Measurements from ENCODE around the gene SMOC2.

Gene SMOC2

GRCh38 chr6:168442646-168443045, 1.7 kb downstream of the SMOC2 start:
- no peak for DNase-seq (ENCODE audit: low read depth, low spot score)

- DNase-seq (ENCODE audit: low read depth, low spot score) = no peak
These were observed 6.3 kb downstream of the SMOC2 start for GRCh38 chr6:168447282-168447681.

- DNase-seq (ENCODE audit: low read depth, low spot score) = no peak
These were observed 6.7 kb downstream of the SMOC2 start for GRCh38 chr6:168447700-168448099.

- no peak for DNase-seq (ENCODE audit: low read depth, low spot score)
These were observed 7.4 kb downstream of the SMOC2 start for GRCh38 chr6:168448243-168448855.

- DNase-seq (ENCODE audit: low read depth, low spot score) = no peak
These were observed 9.9 kb downstream of the SMOC2 start for GRCh38 chr6:168450917-168451316.

GRCh38 chr6:168451805-168452517, 11.0 kb downstream of the SMOC2 start:
- DNase-seq (ENCODE audit: low read depth, low spot score) = no peak

GRCh38 chr6:168452685-168453377, 11.8 kb downstream of the SMOC2 start:
- DNase-seq (ENCODE audit: low read depth, low spot score) = no peak

- DNase-seq (ENCODE audit: low read depth, low spot score) = no peak
These were observed 15.0 kb downstream of the SMOC2 start for GRCh38 chr6:168455847-168456530.

GRCh38 chr6:168456907-168457652, 16.1 kb downstream of the SMOC2 start:
- DNase-seq (ENCODE audit: low read depth, low spot score) = no peak

GRCh38 chr6:168457653-168457934, 16.6 kb downstream of the SMOC2 start:
- no peak for DNase-seq (ENCODE audit: low read depth, low spot score)

- DNase-seq (ENCODE audit: low read depth, low spot score) = no peak
These were observed 17.1 kb downstream of the SMOC2 start for GRCh38 chr6:168458101-168458500.

- DNase-seq (ENCODE audit: low read depth, low spot score) = no peak
These were observed 18.6 kb downstream of the SMOC2 start for GRCh38 chr6:168459572-168459971.

- DNase-seq (ENCODE audit: low read depth, low spot score) = no peak
These were observed 21.4 kb downstream of the SMOC2 start for GRCh38 chr6:168462289-168462853.

GRCh38 chr6:168464546-168464945, 23.6 kb downstream of the SMOC2 start:
- DNase-seq (ENCODE audit: low read depth, low spot score) = no peak

- no peak for DNase-seq (ENCODE audit: low read depth, low spot score)
These were observed 27.1 kb downstream of the SMOC2 start for GRCh38 chr6:168468045-168468444.

- no peak for DNase-seq (ENCODE audit: low read depth, low spot score)
These were observed 28.5 kb downstream of the SMOC2 start for GRCh38 chr6:168469521-168469920.

- DNase-seq (ENCODE audit: low read depth, low spot score) = no peak
These were observed 28.9 kb downstream of the SMOC2 start for GRCh38 chr6:168469926-168470325.

GRCh38 chr6:168472363-168472762, 31.4 kb downstream of the SMOC2 start:
- no peak for DNase-seq (ENCODE audit: low read depth, low spot score)

GRCh38 chr6:168473197-168473596, 32.2 kb downstream of the SMOC2 start:
- DNase-seq (ENCODE audit: low read depth, low spot score) = no peak

GRCh38 chr6:168475188-168476013, 34.4 kb downstream of the SMOC2 start:
- DNase-seq (ENCODE audit: low read depth, low spot score) = no peak

GRCh38 chr6:168479421-168479820, 38.4 kb downstream of the SMOC2 start:
- no peak for DNase-seq (ENCODE audit: low read depth, low spot score)
